GM23338 (cell line): ENCODE results near the gene GLCCI1. TPM values are rescaled to one million over a fixed set of nuclear protein-coding genes. Genes with fewer than 3 reads are reported as not detected.

Source experiments
- ATAC-seq: fragments of 200-7000 bp; cut with Tn5 transposase; 3 replicates; pipeline ENCODE4 v1.9.1; 2020
- DNase-seq: peaks from one replicate; pipeline ENCODE4 v3.0.0-alpha.2; 2015; ENCODE audit warnings: low spot score
- H2AFZ ChIP-seq: fragments of 200-600 bp; sonication (generic); 2 replicates; pipeline ENCODE4 v1.8.0; 2016; ENCODE audit warnings: antibody characterized with exemption, mild to moderate bottlenecking, moderate library complexity
- H3F3A ChIP-seq: fragments of 200-600 bp; sonication (generic); replicated peaks from 2 replicates; pipeline ENCODE4 v1.8.0; 2017; ENCODE audit warnings: antibody characterized with exemption, mixed run types, low read depth
- H3K27ac ChIP-seq: fragments of 200-600 bp; sonication (generic); 2 replicates; pipeline ENCODE4 v1.6.1; 2016; ENCODE audit warnings: low read depth
- H3K27me3 ChIP-seq: fragments of 200-600 bp; sonication (generic); 2 replicates; pipeline ENCODE4 v1.8.0; 2016; ENCODE audit warnings: mild to moderate bottlenecking, mixed run types, moderate library complexity; ENCODE audit not compliant: insufficient read depth
- H3K36me3 ChIP-seq: fragments of 200-600 bp; sonication (generic); 2 replicates; pipeline ENCODE4 v1.8.0; 2016; ENCODE audit warnings: mild to moderate bottlenecking; ENCODE audit not compliant: insufficient read depth
- H3K4me1 ChIP-seq: fragments of 200-600 bp; sonication (generic); 2 replicates; pipeline ENCODE4 v1.8.0; 2016; ENCODE audit warnings: mild to moderate bottlenecking, moderate library complexity; ENCODE audit not compliant: insufficient read depth
- H3K4me2 ChIP-seq: fragments of 200-600 bp; sonication (generic); 2 replicates; pipeline ENCODE4 v1.7.1; 2017; ENCODE audit warnings: mixed run types
- H3K4me3 ChIP-seq: fragments of 200-600 bp; sonication (generic); 2 replicates; pipeline ENCODE4 v1.6.1; 2016; ENCODE audit warnings: mixed run types
- H3K79me2 ChIP-seq: fragments of 200-600 bp; sonication (generic); replicated peaks from 2 replicates; pipeline ENCODE4 v1.8.0; 2017; ENCODE audit warnings: mild to moderate bottlenecking; ENCODE audit not compliant: insufficient read depth
- H3K9me2 ChIP-seq: fragments of 200-600 bp; sonication (generic); 2 replicates; pipeline ENCODE4 v1.8.0; 2017; ENCODE audit not compliant: insufficient read depth
- H4K20me1 ChIP-seq: fragments of 200-600 bp; sonication (generic); replicated peaks from 2 replicates; pipeline ENCODE4 v1.8.0; 2017; ENCODE audit warnings: mild to moderate bottlenecking; ENCODE audit not compliant: insufficient read depth
- H3K27ac Mint-ChIP-seq: 2 replicates; pipeline ENCODE4 v1.8.0; 2020; ENCODE audit warnings: inconsistent platforms, mild to moderate bottlenecking, moderate library complexity, mixed read lengths
- H3K27me3 Mint-ChIP-seq: 3 replicates; pipeline ENCODE4 v1.8.0; 2022; ENCODE audit warnings: low read depth, mild to moderate bottlenecking, moderate library complexity, mixed read lengths, inconsistent platforms; ENCODE audit not compliant: insufficient read depth, poor library complexity
- H3K36me3 Mint-ChIP-seq: 3 replicates; pipeline ENCODE4 v1.8.0; 2021; ENCODE audit warnings: low read depth, mild to moderate bottlenecking, inconsistent platforms, moderate library complexity, mixed read lengths
- H3K4me1 Mint-ChIP-seq: 3 replicates; pipeline ENCODE4 v1.8.0; 2020; ENCODE audit warnings: mild to moderate bottlenecking, inconsistent platforms, mixed read lengths
- H3K4me3 Mint-ChIP-seq: 3 replicates; pipeline ENCODE4 v1.8.0; 2021; ENCODE audit warnings: moderate library complexity, mild to moderate bottlenecking, inconsistent platforms, mixed read lengths
- H3K9me3 Mint-ChIP-seq: 3 replicates; pipeline ENCODE4 v1.8.0; 2020; ENCODE audit warnings: moderate library complexity, mild to moderate bottlenecking, inconsistent platforms, mixed read lengths
- CREB1 ChIP-seq: fragments of 250-450 bp; sonication (Bioruptor Pico); IDR thresholded peaks from 2 replicates; pipeline ENCODE4 v1.5.0; 2020; ENCODE audit warnings: low read depth, mild to moderate bottlenecking, moderate library complexity
- CTCF ChIP-seq, 2 experiments: fragments of 200-600 bp in 1 of 2; sonication (generic) in 1 of 2; conservative IDR thresholded peaks; 2 replicates each; pipeline versions ENCODE4 v1.5.1 to v1.6.1; 2016 to 2017; ENCODE audit warnings: antibody characterized with exemption in 2 of 2, low read depth in 2 of 2, mild to moderate bottlenecking in 2 of 2, moderate library complexity in 1 of 2
- EZH2 ChIP-seq: fragments of 200-600 bp; sonication (generic); IDR thresholded peaks from one replicate; pipeline ENCODE4 v1.8.0; 2017; ENCODE audit warnings: antibody characterized with exemption, mild to moderate bottlenecking, low read depth; ENCODE audit not compliant: unreplicated experiment
- EZH2phosphoT487 ChIP-seq: fragments of 200-600 bp; sonication (generic); IDR thresholded peaks from one replicate; pipeline ENCODE4 v1.8.1; 2018; ENCODE audit warnings: antibody characterized with exemption; ENCODE audit not compliant: unreplicated experiment
- JUNB ChIP-seq: IDR thresholded peaks from one replicate; pipeline ENCODE4 v1.6.1; 2016; ENCODE audit warnings: antibody characterized with exemption; ENCODE audit not compliant: unreplicated experiment
- POLR2AphosphoS5 ChIP-seq: IDR thresholded peaks from 2 replicates; pipeline ENCODE4 v1.6.1; 2016; ENCODE audit warnings: antibody characterized with exemption, low read depth
- STAT1 ChIP-seq: IDR thresholded peaks from one replicate; pipeline ENCODE4 v1.6.1; 2016; ENCODE audit warnings: antibody characterized with exemption; ENCODE audit not compliant: unreplicated experiment
- ZNF462 ChIP-seq: fragments of 250-450 bp; sonication (Bioruptor Pico); IDR thresholded peaks from 2 replicates; pipeline ENCODE4 v1.5.0; 2020; ENCODE audit warnings: mild to moderate bottlenecking, moderate library complexity
- polyA plus RNA-seq: library from polyadenylated mRNA; unstranded; fragments of >200 nt; fragmentation: Nextera tagmentation; extraction: Ambion mirVana; gene quantifications from 2 replicates; pipeline ENCODE4 v1.2.1, GENCODE V29; 2016
- total RNA-seq: library from RNA; depleted of rRNA; stranded (reverse); fragments of >200 nt; shearing (Covaris generic); gene quantifications from 2 replicates; pipeline ENCODE4 v1.2.3, GENCODE V29; 2014
- TF ChIP-seq, protein P1 (sequence below): IDR thresholded peaks from 2 replicates; pipeline ENCODE4 v1.6.1; 2016; ENCODE audit warnings: antibody characterized with exemption

GLCCI1 gene
- total and polyA plus RNA-seq, 2 experiments from 2014 or later = 15.0 to 15.7 TPM

GRCh38 chr7:7962851-7963250 lies 5.7 kb upstream of the GLCCI1 start:
- no peaks in the 10 kb centered on the region for H3K4me1 Mint-ChIP-seq
- no peak overlapping the region for H3K4me3 Mint-ChIP-seq
- no peaks in the 10 kb centered on the region for H3F3A ChIP-seq

More at GRCh38 chr7:7962851-7963250, 5.7 kb upstream of the GLCCI1 start:
- Histone ChIP-seq H3K4me2 (no peak overlapping the region), H3K4me1 (0 out of 2 replicates have a peak, but pooled peaks cover 2% of the 10 kb centered on the region), H3K79me2 (no peaks in the 10 kb centered on the region), H2AFZ (no peak overlapping the region), H3K27ac (no peak overlapping the region), H4K20me1 (no peaks in the 10 kb centered on the region), H3K4me3 (no peak overlapping the region), H3K27me3 (no peaks in the 10 kb centered on the region), H3K36me3 (no peaks in the 10 kb centered on the region), H3K9me2 (no peaks in the 10 kb centered on the region)
- Mint-ChIP-seq H3K27me3 (no peaks in the 10 kb centered on the region), H3K36me3 (no peaks in the 10 kb centered on the region), H3K27ac (no peak overlapping the region), H3K9me3 (no peaks in the 10 kb centered on the region)
- TF ChIP-seq EZH2phosphoT487 = no peak
- no peak for TF ChIP-seq CTCF (conservative IDR thresholded peaks at IDR 0.05; ENCODE audit: low read depth in 2 of 2)
- no peak for TF ChIP-seq POLR2AphosphoS5
- TF ChIP-seq STAT1 = no peak
- TF ChIP-seq, protein P1, sequence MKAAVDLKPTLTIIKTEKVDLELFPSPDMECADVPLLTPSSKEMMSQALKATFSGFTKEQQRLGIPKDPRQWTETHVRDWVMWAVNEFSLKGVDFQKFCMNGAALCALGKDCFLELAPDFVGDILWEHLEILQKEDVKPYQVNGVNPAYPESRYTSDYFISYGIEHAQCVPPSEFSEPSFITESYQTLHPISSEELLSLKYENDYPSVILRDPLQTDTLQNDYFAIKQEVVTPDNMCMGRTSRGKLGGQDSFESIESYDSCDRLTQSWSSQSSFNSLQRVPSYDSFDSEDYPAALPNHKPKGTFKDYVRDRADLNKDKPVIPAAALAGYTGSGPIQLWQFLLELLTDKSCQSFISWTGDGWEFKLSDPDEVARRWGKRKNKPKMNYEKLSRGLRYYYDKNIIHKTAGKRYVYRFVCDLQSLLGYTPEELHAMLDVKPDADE = no peak
- no peak for TF ChIP-seq ZNF462 (CRISPR knock-in tag)
- no peak for TF ChIP-seq EZH2
- no peak for TF ChIP-seq CREB1 (CRISPR knock-in tag)
- no peak for TF ChIP-seq JUNB
- DNase-seq = no peak
- ATAC-seq = no peak
